Keratinocyte (primary cell): ENCODE results near the gene APCDD1L. TPM values are rescaled to one million over a fixed set of nuclear protein-coding genes. Genes with fewer than 3 reads are reported as not detected.

ENCODE experiments used
- DNase-seq: peaks from one replicate; pipeline ENCODE4 v3.0.0-alpha.2; 2011; ENCODE audit warnings: low read depth, missing footprints, low spot score
- FAIRE-seq: peaks from 2 replicates; lab custom pipeline; 2011; peaks lifted over from hg19 to GRCh38; lab: Jason Lieb, UNC
- H2AFZ ChIP-seq: 2 replicates; pipeline ENCODE4 v1.6.0; 2012; ENCODE audit warnings: low read length, control low read depth, inconsistent platforms; ENCODE audit not compliant: control insufficient read depth
- H3K27ac ChIP-seq: 2 replicates; pipeline ENCODE4 v1.5.1; 2011; ENCODE audit warnings: low read length; ENCODE audit not compliant: control insufficient read depth, insufficient read depth
- H3K27me3 ChIP-seq: 3 replicates; pipeline ENCODE4 v1.6.0; 2011; ENCODE audit warnings: low read length; ENCODE audit not compliant: control insufficient read depth, insufficient read depth; ENCODE audit errors: extremely low read depth
- H3K36me3 ChIP-seq, 2 experiments: 2 replicates in 1 of 2; 3 replicates in 1 of 2; pipeline ENCODE4 v1.5.1; 2011; ENCODE audit warnings: low read length in 2 of 2, mild to moderate bottlenecking in 1 of 2; ENCODE audit not compliant: control insufficient read depth in 2 of 2, insufficient read depth in 2 of 2; ENCODE audit errors: extremely low read depth in 1 of 2
- H3K4me1 ChIP-seq: 3 replicates; pipeline ENCODE4 v1.5.1; 2011; ENCODE audit warnings: low read length; ENCODE audit not compliant: control insufficient read depth, insufficient read depth; ENCODE audit errors: extremely low read depth
- H3K4me2 ChIP-seq: 3 replicates; pipeline ENCODE4 v1.6.0; 2011; ENCODE audit warnings: low read depth, low read length; ENCODE audit not compliant: control insufficient read depth, insufficient read depth; ENCODE audit errors: extremely low read depth
- H3K4me3 ChIP-seq, 3 experiments: fragments of 200-600 bp in 1 of 3; sonication (generic) in 1 of 3; 2 replicates in 2 of 3; 3 replicates in 1 of 3; pipeline ENCODE4 v1.5.1; 2011 to 2016; ENCODE audit warnings: low read length in 3 of 3, mild to moderate bottlenecking in 3 of 3, control low read depth in 2 of 3, inconsistent platforms in 1 of 3, low read depth in 1 of 3, mixed read lengths in 1 of 3, mixed run types in 1 of 3, moderate library complexity in 1 of 3; ENCODE audit not compliant: control insufficient read depth in 2 of 3, insufficient read depth in 2 of 3; ENCODE audit errors: extremely low read depth in 1 of 3
- H3K79me2 ChIP-seq: 2 replicates; pipeline ENCODE4 v1.6.0; 2012; ENCODE audit warnings: low read length; ENCODE audit not compliant: control insufficient read depth, insufficient read depth
- H3K9ac ChIP-seq: 3 replicates; pipeline ENCODE4 v1.6.0; 2011; ENCODE audit warnings: low read length; ENCODE audit not compliant: control insufficient read depth, insufficient read depth; ENCODE audit errors: extremely low read depth
- H3K9me1 ChIP-seq: 3 replicates; pipeline ENCODE4 v1.6.0; 2011; ENCODE audit warnings: low read length; ENCODE audit not compliant: control insufficient read depth, insufficient read depth; ENCODE audit errors: extremely low read depth
- H3K9me3 ChIP-seq: 2 replicates; pipeline ENCODE4 v1.5.1; 2012; ENCODE audit warnings: low read depth, low read length; ENCODE audit not compliant: control insufficient read depth
- H4K20me1 ChIP-seq: 3 replicates; pipeline ENCODE4 v1.6.0; 2011; ENCODE audit warnings: low read length; ENCODE audit not compliant: control insufficient read depth, insufficient read depth; ENCODE audit errors: extremely low read depth
- EZH2 ChIP-seq: IDR thresholded peaks from one replicate; pipeline ENCODE4 v1.6.1; 2012; ENCODE audit warnings: inconsistent platforms, mild to moderate bottlenecking, low read length, moderate library complexity
- dilution Hi-C: fragments of 300-500 bp; cut with MboI; formaldehyde crosslinking; loops from one replicate; pipeline ENCODE4 v1.7.0; 2020; ENCODE audit warnings: low sequenced_read_pairs; ENCODE audit not compliant: extremely low pct_ligation_motif_present
- polyA plus RNA-seq, 5 experiments: library from polyadenylated mRNA; depleted of rRNA in 3 of 5; stranded (reverse) in 3 of 5; stranded (forward) in 1 of 5; unstranded in 1 of 5; fragments of >200 nt; gene quantifications; 1 replicate in 1 of 5; 2 replicates in 3 of 5; 3 replicates in 1 of 5; pipeline versions ENCODE4 v1.2.1 to v1.2.3, GENCODE V29; 2011 to 2012; ENCODE audit warnings: missing spikeins in 2 of 5, low read depth in 1 of 5, low replicate concordance in 1 of 5
- TF ChIP-seq, protein P1 (sequence below), 3 experiments: IDR thresholded peaks in 1 of 3; conservative IDR thresholded peaks in 1 of 3; optimal IDR thresholded peaks in 1 of 3; 2 replicates in 2 of 3; 3 replicates in 1 of 3; pipeline versions ENCODE3 to v1.5.1; 2011; ENCODE audit warnings: low read length in 3 of 3, mild to moderate bottlenecking in 3 of 3, moderate library complexity in 2 of 3, control low read depth in 1 of 3, inconsistent platforms in 1 of 3; ENCODE audit not compliant: insufficient read depth in 2 of 3; ENCODE audit errors: extremely low read depth in 1 of 3

The APCDD1L gene
- polyA plus RNA-seq, 1 donor (not counting 4 experiments of a cell fraction or from before 2014, with no cell fraction given), result 0.67 TPM

GRCh38 chr20:58420798-58421496, 94.3 kb downstream of the APCDD1L start:
- DNase-seq, result no peak
- Histone ChIP-seq H3K79me2 (peaks cover 75% of the 10 kb centered on the region), H3K9me3 (no peaks in the 10 kb centered on the region), H3K9ac (no peak overlapping the region), H3K4me2 (no peak overlapping the region), H3K4me1 (peaks cover 16% of the 10 kb centered on the region), H2AFZ (no peak overlapping the region), H4K20me1 (peaks cover 8% of the 10 kb centered on the region), H3K27me3 (no peaks in the 10 kb centered on the region), H3K27ac (no peak overlapping the region), H3K9me1 (peaks cover 7% of the 10 kb centered on the region), H3K36me3 (peaks cover 0 to 24% of the 10 kb centered on the region in 2 experiments), H3K4me3 (no peak overlapping the region)
- FAIRE-seq, result peak; percentile 94
- dilution Hi-C loops, result no loop called here
- TF ChIP-seq, protein P1, sequence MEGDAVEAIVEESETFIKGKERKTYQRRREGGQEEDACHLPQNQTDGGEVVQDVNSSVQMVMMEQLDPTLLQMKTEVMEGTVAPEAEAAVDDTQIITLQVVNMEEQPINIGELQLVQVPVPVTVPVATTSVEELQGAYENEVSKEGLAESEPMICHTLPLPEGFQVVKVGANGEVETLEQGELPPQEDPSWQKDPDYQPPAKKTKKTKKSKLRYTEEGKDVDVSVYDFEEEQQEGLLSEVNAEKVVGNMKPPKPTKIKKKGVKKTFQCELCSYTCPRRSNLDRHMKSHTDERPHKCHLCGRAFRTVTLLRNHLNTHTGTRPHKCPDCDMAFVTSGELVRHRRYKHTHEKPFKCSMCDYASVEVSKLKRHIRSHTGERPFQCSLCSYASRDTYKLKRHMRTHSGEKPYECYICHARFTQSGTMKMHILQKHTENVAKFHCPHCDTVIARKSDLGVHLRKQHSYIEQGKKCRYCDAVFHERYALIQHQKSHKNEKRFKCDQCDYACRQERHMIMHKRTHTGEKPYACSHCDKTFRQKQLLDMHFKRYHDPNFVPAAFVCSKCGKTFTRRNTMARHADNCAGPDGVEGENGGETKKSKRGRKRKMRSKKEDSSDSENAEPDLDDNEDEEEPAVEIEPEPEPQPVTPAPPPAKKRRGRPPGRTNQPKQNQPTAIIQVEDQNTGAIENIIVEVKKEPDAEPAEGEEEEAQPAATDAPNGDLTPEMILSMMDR (optimal IDR thresholded peaks at IDR 0.05 in 1 of 3, IDR thresholded peaks at IDR 0.05 in 1 of 3, conservative IDR thresholded peaks at IDR 0.05 in 1 of 3; ENCODE audit: extremely low read depth in 1 of 3, insufficient read depth in 2 of 3, low read length in 3 of 3), result no peak
- TF ChIP-seq EZH2, result no peak

- Histone ChIP-seq H3K79me2 (peaks cover 72% of the 10 kb centered on the region), H3K9me1 (peaks cover 6% of the 10 kb centered on the region), H3K27me3 (no peaks in the 10 kb centered on the region), H3K9ac (no peak overlapping the region), H3K36me3 (peaks cover 0 to 21% of the 10 kb centered on the region in 2 experiments), H3K27ac (no peak overlapping the region), H3K9me3 (no peaks in the 10 kb centered on the region), H3K4me2 (no peak overlapping the region), H2AFZ (no peak overlapping the region), H4K20me1 (peaks cover 4% of the 10 kb centered on the region), H3K4me1 (peaks cover 16% of the 10 kb centered on the region), H3K4me3 (no peak overlapping the region)
- TF ChIP-seq, protein P1 (optimal IDR thresholded peaks at IDR 0.05 in 1 of 3, IDR thresholded peaks at IDR 0.05 in 1 of 3, conservative IDR thresholded peaks at IDR 0.05 in 1 of 3; ENCODE audit: extremely low read depth in 1 of 3, insufficient read depth in 2 of 3, low read length in 3 of 3), result no peak
- TF ChIP-seq EZH2, result no peak
- DNase-seq, result no peak
- no peak for FAIRE-seq
- dilution Hi-C loops, result no loop called here
Measured at GRCh38 chr20:58418949-58419748, 96.0 kb downstream of the APCDD1L start.
